ENCODE results near the gene PTMA. TPM values are rescaled to one million over a fixed set of nuclear protein-coding genes. Genes with fewer than 3 reads are reported as not detected.

The PTMA gene
- total RNA-seq, 2 donors from 2014 or later = 234 to 430 TPM

DNA sequence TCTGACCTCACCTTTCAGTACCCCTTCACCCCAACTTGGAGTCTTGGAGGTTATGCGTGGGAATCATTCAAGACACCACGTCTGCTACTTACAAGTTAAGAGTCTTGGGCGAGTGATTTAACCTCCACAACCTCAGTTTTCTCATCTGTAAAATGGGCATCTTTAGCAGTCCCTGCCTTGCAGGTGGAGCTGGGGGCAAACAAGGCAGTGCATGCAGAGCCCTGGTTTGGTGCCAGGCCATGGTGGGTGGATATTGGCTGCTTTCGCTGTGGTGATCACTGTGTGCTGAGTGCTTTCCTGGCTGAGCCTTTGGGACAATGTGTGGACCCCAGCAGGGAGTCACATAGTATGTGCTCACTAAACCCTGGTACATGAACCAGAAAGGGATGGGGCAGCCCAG, 20.4 kb upstream of the PTMA start:
- peaks cover 0 to 24% of the 10 kb centered on the region in 2 donors for H3K4me1 ChIP-seq
- DNase-seq (ENCODE audit: low spot score) = no peak
- no peaks in the 10 kb centered on the region for H3K9me3 ChIP-seq
- TF ChIP-seq, protein P1, sequence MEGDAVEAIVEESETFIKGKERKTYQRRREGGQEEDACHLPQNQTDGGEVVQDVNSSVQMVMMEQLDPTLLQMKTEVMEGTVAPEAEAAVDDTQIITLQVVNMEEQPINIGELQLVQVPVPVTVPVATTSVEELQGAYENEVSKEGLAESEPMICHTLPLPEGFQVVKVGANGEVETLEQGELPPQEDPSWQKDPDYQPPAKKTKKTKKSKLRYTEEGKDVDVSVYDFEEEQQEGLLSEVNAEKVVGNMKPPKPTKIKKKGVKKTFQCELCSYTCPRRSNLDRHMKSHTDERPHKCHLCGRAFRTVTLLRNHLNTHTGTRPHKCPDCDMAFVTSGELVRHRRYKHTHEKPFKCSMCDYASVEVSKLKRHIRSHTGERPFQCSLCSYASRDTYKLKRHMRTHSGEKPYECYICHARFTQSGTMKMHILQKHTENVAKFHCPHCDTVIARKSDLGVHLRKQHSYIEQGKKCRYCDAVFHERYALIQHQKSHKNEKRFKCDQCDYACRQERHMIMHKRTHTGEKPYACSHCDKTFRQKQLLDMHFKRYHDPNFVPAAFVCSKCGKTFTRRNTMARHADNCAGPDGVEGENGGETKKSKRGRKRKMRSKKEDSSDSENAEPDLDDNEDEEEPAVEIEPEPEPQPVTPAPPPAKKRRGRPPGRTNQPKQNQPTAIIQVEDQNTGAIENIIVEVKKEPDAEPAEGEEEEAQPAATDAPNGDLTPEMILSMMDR (IDR thresholded peaks at IDR 0.05) = no peak
- H3K27me3 ChIP-seq = no peaks in the 10 kb centered on the region
- H3K36me3 ChIP-seq = no peaks in the 10 kb centered on the region
- H3K27ac ChIP-seq = no peak overlapping the region
- no peak overlapping the region for H3K4me3 ChIP-seq

DNA sequence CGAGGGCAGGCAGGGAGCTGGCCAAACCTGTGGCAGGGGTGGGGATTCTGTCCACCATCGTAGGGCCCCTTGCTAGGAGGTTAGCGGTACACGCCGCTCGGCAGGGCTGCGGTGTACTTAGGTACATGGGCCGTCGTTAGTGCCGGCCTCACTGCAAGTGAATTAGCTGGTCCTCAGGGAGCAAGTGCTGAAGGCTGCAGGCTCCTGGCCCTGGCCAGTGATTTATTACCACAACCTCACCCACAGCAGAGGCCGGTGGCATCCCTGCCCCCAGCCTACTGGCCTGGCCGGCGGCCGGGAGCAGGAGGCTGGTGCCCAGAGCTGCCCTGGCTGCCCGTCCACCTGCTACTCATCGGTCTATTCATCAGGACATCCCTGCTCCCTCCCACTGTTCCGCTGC, 19.6 kb upstream of the PTMA start:
- Histone ChIP-seq H3K4me1 (peaks cover 0 to 20% of the 10 kb centered on the region in 2 donors), H3K27ac (no peak overlapping the region), H3K4me3 (no peak overlapping the region), H3K36me3 (no peaks in the 10 kb centered on the region), H3K27me3 (no peaks in the 10 kb centered on the region), H3K9me3 (no peaks in the 10 kb centered on the region)
- TF ChIP-seq, protein P1 (IDR thresholded peaks at IDR 0.05) = no peak
- no peak for DNase-seq (ENCODE audit: low spot score)

DNA sequence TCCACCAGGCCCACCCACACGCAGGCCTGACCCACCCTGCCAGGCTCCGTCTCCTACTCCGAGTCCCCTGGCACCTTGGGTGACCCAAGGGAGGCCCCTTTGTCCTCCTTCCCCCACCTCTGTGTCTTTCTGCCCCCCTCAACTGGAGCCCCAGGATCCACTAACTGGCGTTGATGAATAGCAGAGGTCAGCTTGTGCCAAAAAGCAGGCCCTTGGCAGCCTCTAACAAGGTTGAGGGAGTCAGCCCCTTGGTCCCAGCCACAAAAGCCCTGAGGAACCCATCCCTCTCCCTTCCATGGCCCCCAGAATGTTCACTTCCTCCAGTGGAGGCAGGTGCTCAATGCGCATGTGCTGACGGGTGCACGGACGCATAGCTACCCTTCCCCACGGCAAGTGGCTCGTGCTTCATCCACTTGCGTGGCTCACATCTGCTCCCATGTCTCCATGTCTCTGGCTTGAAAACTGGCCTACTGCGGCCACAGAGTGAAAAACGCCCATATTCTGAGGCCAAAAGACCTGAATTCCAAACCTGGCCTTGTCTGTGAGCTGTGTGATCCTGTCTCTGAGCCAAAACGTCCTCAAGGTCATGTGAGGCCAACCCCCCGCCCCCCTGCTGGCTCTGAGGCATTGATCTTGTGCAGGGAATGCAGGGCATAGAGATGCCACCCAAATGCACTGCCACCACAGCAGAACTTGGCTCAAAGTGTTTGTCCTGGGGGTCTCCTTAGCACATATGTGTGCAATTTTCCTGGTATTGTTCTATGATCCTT, 19.0 kb upstream of the PTMA start:
- DNase-seq (ENCODE audit: low spot score) = no peak
- TF ChIP-seq, protein P1 (IDR thresholded peaks at IDR 0.05) = no peak

DNA sequence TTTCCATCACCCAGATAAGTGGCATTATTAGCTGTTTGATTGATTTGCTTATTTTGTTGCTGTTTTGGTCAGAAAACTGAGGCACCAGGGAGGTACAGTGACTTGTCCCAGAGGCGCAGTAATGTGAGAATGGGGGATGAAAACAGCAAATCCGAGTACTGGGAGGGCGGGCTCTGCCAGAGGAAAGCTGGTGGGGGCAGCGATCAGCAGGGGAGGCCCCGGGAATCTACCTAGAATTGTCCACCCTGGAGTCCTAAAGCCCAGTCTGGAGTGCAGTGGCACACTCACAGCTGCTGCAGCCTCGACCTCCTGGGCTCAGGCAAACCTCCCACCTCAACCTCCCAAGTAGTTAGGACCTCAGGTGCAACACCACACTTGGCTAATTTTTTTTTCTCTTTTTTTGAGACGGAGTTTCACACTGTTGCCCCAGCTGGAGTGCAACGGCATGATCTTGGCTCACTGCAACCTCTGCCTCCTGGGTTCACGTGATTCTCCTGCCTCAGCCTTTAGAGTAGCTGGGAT, 17.0 kb upstream of the PTMA start:
- Histone ChIP-seq H3K36me3 (no peaks in the 10 kb centered on the region), H3K4me1 (peaks cover 0 to 6% of the 10 kb centered on the region in 2 donors), H3K27me3 (no peaks in the 10 kb centered on the region), H3K27ac (no peak overlapping the region), H3K4me3 (no peak overlapping the region), H3K9me3 (no peaks in the 10 kb centered on the region)
- no peak for DNase-seq (ENCODE audit: low spot score)
- TF ChIP-seq, protein P1 (IDR thresholded peaks at IDR 0.05) = no peak

More for the DNA sequence above, 19.0 kb upstream of the PTMA start:
- H3K4me3 ChIP-seq = no peak overlapping the region
- H3K27me3 ChIP-seq = no peaks in the 10 kb centered on the region
- H3K4me1 ChIP-seq = peaks cover 0 to 16% of the 10 kb centered on the region in 2 donors
- no peak overlapping the region for H3K27ac ChIP-seq
- H3K9me3 ChIP-seq = no peaks in the 10 kb centered on the region
- H3K36me3 ChIP-seq = no peaks in the 10 kb centered on the region

DNA sequence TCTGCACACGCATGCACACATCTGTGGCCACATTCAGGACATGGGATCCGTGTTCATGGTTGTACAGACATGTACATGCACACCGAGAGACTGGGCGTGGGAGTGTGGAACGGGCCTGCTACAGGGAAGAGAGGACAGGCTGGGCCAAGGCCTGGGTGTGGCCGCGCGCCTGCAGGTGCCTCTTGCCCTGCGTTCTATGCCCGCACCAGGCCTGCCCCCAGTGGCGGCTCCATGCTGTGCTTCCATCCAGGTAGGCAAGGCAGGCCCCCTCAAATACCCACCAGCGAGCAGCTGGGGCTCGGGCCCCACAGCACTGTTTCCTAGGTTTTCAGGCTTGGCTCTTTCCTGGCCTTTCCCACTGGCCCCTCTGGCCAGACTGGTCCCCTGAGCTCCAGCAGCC, 15.5 kb upstream of the PTMA start:
- TF ChIP-seq, protein P1 (IDR thresholded peaks at IDR 0.05) = no peak
- H3K36me3 ChIP-seq = no peaks in the 10 kb centered on the region

More for the DNA sequence above, 15.5 kb upstream of the PTMA start:
- Histone ChIP-seq H3K27ac (no peak overlapping the region), H3K27me3 (no peaks in the 10 kb centered on the region), H3K9me3 (no peaks in the 10 kb centered on the region), H3K4me1 (no peaks in the 10 kb centered on the region), H3K4me3 (no peak overlapping the region)
- DNase-seq (ENCODE audit: low spot score) = no peak

Data from right atrium auricular region (tissue), 2 donors.